ENCODE measurements around the gene ACSM6.
"Not testable (repeated sequence)": the region's sequence is repeated elsewhere in the genome, so short reads cannot be mapped to it uniquely, and the experiment has no call there.

The ACSM6 gene

DNA sequence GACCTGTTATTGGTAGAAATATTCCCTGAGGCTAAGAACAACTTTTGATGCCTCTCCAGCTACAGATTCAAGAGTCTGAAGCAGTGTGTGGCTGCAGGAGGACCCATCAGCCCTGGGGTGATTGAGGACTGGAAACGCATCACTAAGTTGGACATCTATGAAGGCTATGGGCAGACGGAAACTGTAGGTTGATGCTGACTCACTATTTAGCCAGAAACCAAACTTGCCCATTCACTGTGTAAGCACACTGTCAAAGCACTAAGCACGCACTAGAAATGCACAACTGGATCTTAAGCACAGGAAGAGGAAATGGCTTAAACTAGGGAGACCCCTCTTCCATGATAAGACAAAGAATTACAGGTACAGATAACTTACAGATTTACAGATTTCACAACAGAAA is 20.8 kb downstream of the ACSM6 start:
- no peak for DNase-seq (ENCODE audit: low read depth, low spot score)

DNA sequence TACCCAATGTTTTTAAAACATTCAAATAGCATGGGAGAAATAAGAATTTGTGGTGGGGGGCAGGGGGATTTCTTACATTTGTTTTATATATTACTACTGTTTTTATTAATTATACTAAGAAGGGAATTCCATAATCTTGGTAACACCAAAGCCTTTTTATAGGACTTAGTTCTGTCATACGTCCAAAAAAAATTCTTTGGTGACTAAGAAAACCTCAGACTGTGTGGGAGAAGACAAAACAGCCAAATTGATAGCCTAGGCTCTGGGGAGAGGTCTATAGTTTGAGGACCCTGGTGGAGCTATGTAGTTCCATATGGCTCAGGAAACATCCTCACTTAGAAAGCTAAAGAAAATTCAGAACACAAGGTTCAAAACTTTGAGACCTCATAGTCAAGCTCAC is 23.4 kb downstream of the ACSM6 start:
- DNase-seq (ENCODE audit: low read depth, low spot score) = no peak

DNA sequence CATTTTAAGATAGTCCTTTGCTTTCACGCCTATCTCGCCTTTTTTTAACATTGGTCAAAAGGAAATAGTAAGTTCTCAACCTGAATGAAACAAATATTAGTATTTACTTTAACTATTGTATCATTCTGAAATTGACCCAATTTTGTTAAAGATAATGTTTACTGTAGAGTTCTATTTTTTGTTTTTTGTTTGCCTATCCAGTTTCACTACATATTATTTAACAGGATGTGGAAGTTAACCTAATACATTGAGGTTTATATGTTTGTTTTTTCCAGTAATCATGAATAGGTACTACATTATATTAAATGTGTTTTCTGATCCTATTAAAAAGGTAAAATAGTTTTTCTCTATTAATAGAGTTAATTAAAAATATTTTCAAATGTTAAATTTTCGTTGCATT is 26.5 kb downstream of the ACSM6 start:
- no peak for DNase-seq (ENCODE audit: low read depth, low spot score)

DNA sequence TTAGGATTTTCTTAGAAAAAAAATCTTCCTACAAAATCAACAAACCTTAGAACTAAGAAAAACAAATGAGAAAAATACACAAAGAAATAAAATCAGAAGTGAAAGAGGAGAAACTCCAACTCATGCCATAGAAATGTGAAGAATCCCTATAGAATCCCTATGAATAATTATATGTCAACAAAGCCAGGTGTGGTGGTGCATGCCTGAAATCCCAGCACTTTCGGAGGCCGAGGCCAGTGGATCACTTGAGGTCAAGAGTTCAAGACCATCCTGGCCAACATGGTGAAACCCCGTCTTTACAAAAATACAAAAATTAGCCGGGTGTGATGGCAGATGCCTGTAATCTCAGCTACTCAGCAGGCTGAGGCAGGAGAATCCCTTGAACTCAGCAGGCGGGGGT is 27.1 kb downstream of the ACSM6 start:
- no peak for DNase-seq (ENCODE audit: low read depth, low spot score)

DNA sequence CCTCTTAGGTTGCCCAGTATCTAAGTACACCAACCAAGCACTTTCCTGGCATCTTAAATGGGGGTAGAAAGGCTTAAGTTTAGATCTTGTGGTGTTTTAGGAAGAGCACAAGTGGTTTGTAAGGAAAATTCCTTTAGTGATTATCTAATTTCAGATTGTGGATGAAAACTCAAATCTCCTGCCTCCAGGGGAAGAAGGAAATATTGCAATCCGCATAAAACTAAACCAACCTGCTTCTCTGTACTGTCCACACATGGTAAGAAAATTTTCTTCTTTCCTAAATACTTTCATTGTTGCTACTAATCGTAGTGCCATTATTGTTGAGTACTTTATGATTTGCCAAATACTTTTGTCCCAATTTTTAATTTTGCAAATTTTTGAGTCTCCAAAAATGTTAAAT is 31.1 kb downstream of the ACSM6 start:
- no peak for DNase-seq (ENCODE audit: low read depth, low spot score)

DNA sequence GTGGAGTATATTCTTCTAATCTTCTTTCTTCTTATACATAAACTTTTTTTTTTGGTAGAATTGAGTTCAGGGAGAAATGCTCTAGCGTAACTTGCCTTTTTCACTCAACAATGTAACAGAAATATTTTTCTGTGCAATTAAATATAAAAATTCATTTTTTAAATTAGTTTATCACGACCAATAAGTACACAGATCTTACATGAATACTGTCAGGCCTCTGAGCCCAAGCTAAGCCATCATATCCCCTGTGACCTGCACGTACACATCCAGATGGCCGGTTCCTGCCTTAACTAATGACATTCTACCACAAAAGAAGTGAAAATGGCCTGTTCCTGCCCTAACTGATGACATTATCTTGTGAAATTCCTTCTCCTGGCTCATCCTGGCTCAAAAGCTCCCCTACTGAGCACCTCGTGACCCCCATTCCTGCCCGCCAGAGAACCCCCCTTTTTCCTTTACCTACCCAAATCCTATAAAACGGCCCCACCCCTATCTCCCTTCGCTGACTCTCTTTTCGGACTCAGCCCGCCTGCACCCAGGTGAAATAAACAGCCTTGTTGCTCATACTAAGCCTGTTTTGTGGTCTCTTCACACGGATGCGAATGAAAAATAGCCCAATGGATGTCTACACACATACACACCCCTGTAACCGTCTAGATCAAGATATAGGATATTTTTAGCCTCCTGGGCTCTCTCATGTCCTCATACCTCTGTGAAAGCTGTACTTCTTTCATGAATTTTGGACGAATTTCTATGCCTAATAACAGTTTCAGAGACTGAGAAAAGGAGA is 35.1 kb downstream of the ACSM6 start:
- not testable (repeated sequence) for DNase-seq (ENCODE audit: low read depth, low spot score)

DNA sequence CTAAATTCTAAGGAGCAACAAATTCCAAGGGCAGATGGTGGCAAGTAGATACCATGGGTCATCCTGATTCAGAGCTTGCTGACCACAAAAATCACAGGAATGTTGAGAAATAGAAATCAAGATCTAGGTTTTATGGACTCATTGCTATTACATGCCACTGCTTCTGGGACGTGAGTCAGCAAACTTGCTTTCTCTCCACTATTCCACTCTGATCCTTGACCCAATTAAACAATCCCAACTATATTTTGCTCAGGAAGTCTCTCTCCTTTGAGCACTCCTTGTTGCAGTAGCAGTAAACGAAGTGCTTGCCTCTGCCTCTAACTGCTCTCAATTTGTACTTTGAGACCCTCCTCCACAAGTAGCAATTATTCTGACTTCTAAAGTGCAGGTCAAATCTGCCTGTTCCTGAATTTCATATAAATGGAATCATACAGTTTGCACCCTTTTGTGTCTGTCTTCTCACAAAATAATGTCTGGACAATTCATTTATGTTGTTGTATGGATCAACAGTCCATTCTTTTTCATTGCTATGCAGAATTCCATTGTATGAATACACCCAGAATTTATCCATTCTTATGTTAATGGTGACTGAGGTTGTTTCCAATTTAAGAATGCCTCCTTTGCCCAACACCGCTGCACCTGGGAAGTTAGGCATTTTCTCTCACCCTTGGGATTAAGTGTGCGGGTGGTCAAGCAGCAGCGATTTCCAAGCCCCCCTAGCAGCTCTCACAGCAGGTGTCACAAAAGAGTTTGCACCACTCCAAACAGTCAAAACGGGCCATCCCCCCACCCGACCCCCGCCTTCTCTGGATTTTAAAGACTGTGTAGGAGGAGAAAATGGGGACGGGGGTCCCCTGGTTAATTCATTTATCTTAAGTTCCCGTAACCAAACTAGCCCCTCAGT is 35.9 kb downstream of the ACSM6 start:
- no peak for DNase-seq (ENCODE audit: low read depth, low spot score)

DNA sequence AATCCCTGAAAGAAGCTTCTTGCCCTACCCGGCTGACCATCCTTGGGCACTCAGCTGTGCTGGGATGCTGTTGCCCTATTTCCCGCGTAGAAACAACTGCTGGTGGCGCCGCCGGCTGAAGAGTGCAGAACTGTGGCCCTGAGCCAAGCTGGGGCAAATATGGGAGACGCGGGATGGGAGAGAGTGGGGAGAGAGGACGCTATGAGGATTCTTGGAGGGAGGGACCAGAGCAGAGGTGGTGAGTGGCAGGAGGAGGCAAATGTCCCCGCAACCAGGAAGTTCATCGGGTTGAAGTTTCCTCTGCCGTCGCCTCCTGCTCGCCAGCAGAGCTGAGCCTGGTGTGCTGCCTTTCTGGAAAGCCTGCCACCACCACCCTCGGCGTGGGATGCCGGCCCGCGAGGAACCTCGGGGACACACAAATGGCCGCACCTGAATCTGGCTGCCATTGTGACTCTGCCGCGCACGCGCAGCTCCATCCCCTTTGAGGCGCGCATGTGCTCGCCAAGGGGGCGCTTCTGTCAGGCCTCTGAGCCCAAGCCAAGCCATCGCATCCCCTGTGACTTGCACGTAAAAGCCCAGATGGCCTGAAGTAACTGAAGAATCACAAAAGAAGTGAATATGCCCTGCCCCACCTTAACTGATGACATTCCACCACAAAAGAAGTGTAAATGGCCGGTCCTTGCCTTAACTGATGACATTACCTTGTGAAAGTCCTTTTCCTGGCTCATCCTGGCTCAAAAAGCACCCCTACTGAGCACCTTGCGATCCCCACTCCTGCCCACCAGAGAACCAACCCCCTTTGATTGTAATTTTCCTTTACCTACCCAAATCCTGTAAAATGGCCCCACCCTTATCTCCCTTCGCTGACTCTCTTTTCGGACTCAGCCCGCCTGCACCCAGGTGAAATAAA is 36.9 kb downstream of the ACSM6 start:
- DNase-seq (ENCODE audit: low read depth, low spot score) = not testable (repeated sequence)

DNA sequence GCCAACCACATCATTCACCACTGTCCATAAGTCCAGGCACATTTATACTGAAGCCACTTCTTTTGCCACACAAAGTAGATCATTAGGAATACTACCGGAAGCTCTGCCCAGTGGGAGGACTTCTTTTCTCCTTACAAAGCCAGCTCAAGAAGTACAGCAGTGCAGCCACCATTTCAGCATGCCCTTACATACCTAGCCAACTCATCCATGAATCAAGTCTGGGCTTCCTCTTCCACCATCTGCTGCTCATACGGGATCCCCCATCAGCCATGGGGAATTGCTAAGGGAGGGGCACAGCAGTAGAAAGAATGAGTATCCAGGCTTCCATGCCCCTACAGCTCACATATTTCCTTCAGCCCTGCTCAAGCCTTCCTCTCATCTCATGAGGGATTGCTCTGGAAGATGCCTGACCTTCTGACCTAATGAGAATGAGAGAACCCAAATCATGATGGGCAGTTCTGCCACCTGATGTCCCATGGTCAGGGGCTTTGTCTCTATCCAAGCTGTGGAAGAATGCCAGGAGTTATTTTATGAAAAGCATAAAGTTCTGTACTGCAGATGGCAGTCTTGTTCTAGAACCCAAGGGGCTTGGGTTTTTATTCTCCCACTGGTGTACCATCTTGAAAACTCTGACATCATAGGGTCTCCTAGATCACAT is 39.5 kb downstream of the ACSM6 start:
- no peak for DNase-seq (ENCODE audit: low read depth, low spot score)

DNA sequence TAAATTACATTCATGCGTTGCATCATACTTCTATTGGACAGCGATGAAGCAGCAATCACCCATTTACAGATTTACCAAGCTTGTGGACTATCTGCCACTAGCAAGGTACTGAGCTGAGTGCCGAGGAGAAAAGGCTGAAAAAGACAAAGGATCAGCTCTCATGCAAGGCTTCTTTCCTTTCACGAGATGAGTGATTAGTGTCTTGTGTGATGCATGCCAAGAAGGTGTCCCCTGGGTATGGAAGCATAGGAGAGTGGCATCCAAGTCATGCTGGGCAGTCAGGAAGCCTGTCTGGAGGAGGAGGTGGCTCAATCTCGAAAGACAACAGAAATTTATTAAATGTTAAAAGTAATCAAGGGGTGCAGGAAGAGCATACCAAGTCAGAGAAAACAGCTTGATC is 40.9 kb downstream of the ACSM6 start:
- DNase-seq (ENCODE audit: low read depth, low spot score) = no peak

DNA sequence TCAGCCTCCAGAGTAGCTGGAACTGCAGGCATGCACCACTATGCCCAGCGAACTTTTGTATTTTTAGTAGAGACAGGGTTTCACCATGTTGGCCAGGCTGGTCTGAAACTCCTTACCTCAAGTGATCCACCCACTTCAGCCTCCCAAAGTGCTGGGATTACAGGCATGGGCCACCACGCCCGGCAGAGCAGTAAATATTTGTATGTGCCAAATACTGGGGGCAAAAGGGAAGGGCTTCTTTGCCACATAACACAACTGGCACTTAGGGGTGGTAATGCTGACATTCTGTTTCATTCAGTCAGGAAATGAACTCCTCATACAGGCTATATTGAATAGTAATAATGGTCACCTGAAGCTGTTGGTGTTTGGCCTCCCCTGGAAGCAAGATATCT is 41.6 kb downstream of the ACSM6 start:
- DNase-seq (ENCODE audit: low read depth, low spot score) = no peak

DNA sequence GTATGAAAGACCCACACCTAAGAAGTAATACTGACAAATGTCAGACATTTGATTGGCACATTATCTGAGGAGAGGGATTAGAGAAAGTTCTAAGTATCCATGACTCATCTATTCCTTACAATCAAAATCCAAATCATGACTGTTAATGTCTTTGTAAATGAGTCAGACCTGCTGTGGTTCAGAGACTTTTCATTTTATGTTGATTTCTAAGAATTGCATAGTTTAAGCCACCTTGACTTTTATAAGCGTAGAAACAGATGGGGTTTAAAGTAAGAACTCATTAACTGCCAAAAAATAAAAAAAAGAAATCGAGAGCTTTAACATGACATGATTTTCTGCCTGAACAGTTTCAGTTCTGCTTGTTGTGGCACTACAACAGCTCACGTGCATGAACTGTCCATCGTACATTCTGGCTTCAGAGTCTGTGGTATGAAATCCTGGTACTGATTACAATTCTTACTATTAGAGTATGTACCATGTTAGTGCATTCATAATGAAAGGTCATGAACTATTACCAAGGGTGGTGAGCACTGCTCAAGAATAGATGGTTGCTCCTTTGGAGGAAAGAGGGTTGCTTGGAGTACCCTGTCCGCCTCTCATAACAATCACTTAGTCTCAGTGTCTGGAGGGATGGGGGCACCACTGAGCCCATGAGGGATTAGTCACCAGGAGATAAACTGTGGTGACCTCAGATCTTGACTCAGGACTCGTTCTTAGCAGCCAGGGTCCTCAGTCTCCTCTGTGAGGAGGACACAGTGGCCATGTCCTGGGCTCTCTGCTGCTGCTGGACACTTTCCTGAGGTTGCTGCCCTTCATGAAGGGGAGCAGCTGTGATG is 42.2 kb downstream of the ACSM6 start:
- DNase-seq (ENCODE audit: low read depth, low spot score) = no peak

DNA sequence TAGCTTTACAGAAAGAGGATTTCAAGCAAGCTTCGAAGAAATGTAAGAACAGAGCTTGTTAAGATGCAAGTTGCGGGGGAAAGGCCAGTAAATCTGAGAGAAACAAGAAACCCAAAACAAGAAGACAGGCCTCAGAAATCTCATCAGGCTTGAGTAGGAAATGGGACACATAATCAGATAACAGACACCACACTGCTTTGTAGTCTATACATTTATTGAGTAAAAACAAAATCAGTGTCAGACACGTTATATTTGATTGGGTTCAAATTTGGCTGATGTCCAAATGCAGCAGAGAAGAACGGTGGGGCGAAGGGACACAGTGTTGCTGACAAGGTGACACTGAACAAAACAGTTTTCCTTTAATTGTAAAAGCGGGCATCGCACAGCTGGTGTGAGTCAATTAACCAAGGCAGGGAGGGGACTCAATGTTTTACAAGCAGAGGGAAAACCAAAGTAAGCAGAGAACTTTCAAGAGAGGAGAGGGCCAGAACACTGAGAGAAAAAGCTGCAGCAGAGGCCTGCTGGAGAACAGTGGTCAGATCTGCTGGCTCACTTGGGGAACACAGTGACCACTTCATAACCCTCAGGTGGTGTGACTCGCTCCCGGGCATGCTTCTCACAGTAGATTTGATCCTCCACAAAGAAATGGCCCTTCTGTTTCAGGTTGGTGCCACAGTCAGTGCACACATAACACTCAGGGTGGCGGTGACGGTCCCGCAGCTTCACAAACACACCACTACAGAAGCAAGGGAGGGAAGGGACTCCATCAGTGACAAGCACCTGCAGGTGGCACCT is 43.5 kb downstream of the ACSM6 start:
- no peak for DNase-seq (ENCODE audit: low read depth, low spot score)

DNA sequence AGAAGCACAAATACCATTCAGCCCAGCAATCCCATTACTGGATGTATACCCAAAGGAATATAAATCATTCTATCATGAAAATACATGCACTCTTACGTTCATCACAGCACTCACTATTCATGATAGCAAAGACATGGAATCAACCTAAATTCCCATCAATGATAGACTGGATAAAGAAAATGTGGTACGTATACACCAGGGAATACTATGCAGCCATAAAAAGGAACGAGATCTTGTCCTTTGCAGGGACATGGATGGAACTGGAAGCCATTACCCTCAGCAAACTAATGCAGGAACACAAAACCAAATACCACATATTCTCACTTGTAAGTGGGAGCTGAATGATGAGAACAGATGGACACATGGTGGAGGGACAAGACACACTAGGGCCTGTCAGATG is 46.1 kb downstream of the ACSM6 start:
- DNase-seq (ENCODE audit: low read depth, low spot score) = not testable (repeated sequence)

DNA sequence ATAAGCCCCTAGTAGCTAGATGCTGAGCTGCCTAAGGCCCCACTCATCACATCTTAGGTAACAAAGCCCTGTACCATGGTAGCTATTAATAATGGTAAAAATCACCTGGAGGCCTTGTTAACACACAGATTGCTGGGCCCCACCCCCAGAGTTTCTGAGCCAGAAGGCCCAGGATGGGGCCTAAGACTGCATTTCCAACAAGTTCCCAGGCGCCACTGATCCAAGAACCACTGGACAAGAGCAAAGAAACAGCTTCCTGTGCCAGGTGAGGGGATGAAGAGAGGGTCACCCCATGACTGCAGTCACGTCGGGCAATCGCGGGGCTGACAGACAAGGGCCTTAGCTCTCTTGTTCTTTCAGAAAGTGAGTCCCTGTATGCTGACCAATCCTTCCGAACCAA is 46.8 kb downstream of the ACSM6 start:
- DNase-seq (ENCODE audit: low read depth, low spot score) = no peak

DNA sequence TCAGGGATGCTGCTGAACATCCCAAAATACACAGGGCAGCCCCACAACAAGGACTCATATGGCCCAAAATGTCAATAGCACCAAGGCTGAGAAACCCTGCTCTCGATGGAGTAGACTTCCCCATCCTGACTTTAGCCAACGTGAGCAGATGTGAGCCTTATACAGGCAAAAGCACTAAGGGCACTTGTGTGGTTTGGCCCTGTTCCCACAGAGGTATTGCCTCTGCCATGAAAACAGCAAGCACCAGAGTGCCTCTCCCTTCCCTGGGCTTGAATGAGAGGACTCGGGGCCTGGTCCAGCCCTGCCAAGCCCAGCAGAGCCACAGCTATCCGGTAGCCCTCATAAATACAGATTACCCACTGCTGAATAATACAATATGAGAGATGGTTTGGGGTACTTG is 47.5 kb downstream of the ACSM6 start:
- no peak for DNase-seq (ENCODE audit: low read depth, low spot score)

DNA sequence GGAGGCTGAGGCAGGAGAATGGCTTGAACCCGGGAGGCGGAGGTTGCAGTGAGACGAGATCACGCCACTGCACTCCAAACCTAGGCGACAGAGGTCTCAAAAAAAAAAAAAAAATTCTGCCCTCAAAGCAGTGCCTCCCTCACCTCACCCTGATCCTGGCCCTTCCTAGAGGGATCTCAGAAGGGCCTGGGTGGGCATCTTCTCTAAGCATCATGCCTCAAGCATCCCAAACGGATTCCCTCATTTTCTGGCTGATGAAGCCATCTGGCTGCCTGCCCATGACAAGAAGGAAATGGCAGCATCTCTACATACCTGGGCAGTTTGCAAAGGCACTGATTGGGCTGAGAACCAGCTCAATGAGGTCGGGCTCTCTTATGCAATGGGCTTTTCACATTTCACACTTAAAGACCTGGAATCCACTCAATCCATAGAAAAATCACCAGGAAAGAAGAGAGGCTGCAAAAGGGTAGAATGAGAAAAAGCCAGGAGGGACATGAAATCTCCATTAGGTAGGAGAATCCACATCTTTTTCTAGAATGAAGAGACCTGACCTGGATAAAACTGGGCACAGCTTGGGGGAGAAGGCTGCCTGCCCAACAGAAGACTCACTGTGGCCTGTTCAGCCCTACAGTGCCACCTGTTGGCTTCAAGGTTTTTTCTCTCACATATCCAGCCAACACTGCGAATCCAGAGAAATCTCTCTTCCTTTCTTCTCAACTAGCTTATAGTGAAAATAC is 48.7 kb downstream of the ACSM6 start:
- DNase-seq (ENCODE audit: low read depth, low spot score) = no peak

DNA sequence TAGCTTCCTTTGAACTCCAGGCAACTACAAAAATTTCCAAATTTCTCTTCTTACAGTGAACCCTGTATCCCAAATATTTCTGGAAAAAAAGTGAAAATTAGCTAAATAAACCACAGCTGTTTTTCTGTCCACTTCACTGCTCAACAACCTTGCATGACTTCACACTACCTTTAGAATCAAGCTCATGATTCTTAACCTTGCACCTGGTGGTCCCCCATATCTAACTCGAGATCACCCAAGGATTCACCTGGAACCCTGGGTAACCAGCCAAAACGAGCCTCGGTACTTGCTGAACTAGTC is 49.2 kb downstream of the ACSM6 start:
- no peak for DNase-seq (ENCODE audit: low read depth, low spot score)

DNA sequence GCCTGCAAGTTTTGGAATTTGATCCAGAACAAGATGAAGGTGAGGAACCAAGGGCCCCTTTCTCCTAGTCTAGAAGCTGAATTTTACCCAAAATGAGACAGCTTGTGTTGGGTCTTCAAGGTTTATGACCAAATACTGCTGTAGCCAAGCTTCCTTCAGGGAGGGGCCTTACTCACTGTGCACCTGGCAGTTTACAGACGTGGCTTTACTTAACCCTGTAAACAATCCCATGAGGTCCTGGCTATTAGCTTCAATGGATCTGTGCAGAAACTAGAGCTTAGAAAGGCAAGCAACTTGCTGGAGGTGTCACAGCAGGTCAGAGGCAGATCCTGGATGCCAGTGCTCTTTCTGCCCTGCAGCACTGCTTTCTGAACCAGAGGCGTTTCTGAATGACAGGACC is 50.1 kb downstream of the ACSM6 start:
- no peak for DNase-seq (ENCODE audit: low read depth, low spot score)
